Activated CD4-positive, alpha-beta T cell treated with anti-CD3 and anti-CD28 coated beads, Interleukin-2, amount 10 ng/mL, durations not matched to agents 24 days and 14 days (primary cell): ENCODE measurements around the gene PBX4. TPM values are rescaled to one million over a fixed set of nuclear protein-coding genes. Genes with fewer than 3 reads are reported as not detected.

Experiments
- total RNA-seq: library from RNA; stranded (reverse); gene quantifications from 2 replicates; pipeline ENCODE4 v1.2.3, GENCODE V29; 2022

The PBX4 gene
- total RNA-seq, 1 donor from 2014 or later: 20.5 TPM

Other genes starting within 250 kb of the PBX4 start
- gene GATAD2A, start 213.0 kb downstream of the PBX4 start, total RNA-seq: 134 and 135 TPM in 2 replicates
- gene TSSK6, start 103.1 kb downstream of the PBX4 start, total RNA-seq: 3.3 and 4.4 TPM in 2 replicates
- 370 and 391 TPM in 2 replicates for gene NDUFA13, start 102.5 kb downstream of the PBX4 start, total RNA-seq
- 11.4 and 14.6 TPM in 2 replicates for gene YJEFN3, start 89.8 kb downstream of the PBX4 start, total RNA-seq
- 0.14 TPM in 2 replicates for gene CILP2, start 80.4 kb downstream of the PBX4 start, total RNA-seq
- gene LPAR2, start 9.5 kb upstream of the PBX4 start, total RNA-seq: 21.9 and 23.9 TPM in 2 replicates
- gene GMIP, start 25.0 kb upstream of the PBX4 start, total RNA-seq: 56.1 and 61.2 TPM in 2 replicates
- 85.9 and 89.2 TPM in 2 replicates for gene ATP13A1, start 45.0 kb upstream of the PBX4 start, total RNA-seq
- 44.2 and 45.5 TPM in 2 replicates for gene ZNF101, start 50.2 kb upstream of the PBX4 start, total RNA-seq
- gene ZNF14, start 114.4 kb upstream of the PBX4 start, total RNA-seq: 4.7 and 4.8 TPM in 2 replicates
- gene ZNF506, start 203.1 kb upstream of the PBX4 start, total RNA-seq: 13.3 and 16.2 TPM in 2 replicates
- 8.0 and 9.4 TPM in 2 replicates for gene ZNF253, start 247.2 kb upstream of the PBX4 start, total RNA-seq